HG02981 (cell line): ENCODE measurements around the gene TBL1X.
"Not testable (repeated sequence)": the region's sequence is repeated elsewhere in the genome, so short reads cannot be mapped to it uniquely, and the experiment has no call there.

Experiments used
- ATAC-seq: cut with Tn5 transposase; IDR thresholded peaks from one replicate; pipeline ENCODE4 v1.9.1; 2021; ENCODE audit warnings: mild to moderate bottlenecking, moderate library complexity; ENCODE audit not compliant: unreplicated experiment

Gene TBL1X

GRCh38 chrX:9745417-9746115 is 280.7 kb downstream of the TBL1X start:
- ATAC-seq: no peak

GRCh38 chrX:9746148-9746888 is 281.5 kb downstream of the TBL1X start:
- ATAC-seq: no peak

- ATAC-seq: no peak
These were observed 282.8 kb downstream of the TBL1X start for GRCh38 chrX:9747644-9748043.

- no peak for ATAC-seq
These were observed 284.4 kb downstream of the TBL1X start for GRCh38 chrX:9749146-9749692.

- no peak for ATAC-seq
These were observed 292.5 kb downstream of the TBL1X start for GRCh38 chrX:9757366-9757765.

GRCh38 chrX:9758021-9758638 is 293.3 kb downstream of the TBL1X start:
- no peak for ATAC-seq

- no peak for ATAC-seq
These were observed 294.5 kb downstream of the TBL1X start for GRCh38 chrX:9759337-9759736.

- no peak for ATAC-seq
These were observed 300.3 kb downstream of the TBL1X start for GRCh38 chrX:9765072-9765736.

GRCh38 chrX:9765737-9766097 is 300.9 kb downstream of the TBL1X start, which contains the start of gene GPR143:
GPR143 (minus strand) TSS chrX:9765847; CDS start chrX:9765817, 30 bp downstream.
- ATAC-seq: no peak

GRCh38 chrX:9767375-9767774 is 302.5 kb downstream of the TBL1X start:
- ATAC-seq: no peak

GRCh38 chrX:9768321-9768839 is 303.5 kb downstream of the TBL1X start:
- ATAC-seq: not testable (repeated sequence)

GRCh38 chrX:9770319-9770718 is 305.5 kb downstream of the TBL1X start:
- no peak for ATAC-seq

- ATAC-seq: no peak
These were observed 308.1 kb downstream of the TBL1X start for GRCh38 chrX:9772943-9773342.

- no peak for ATAC-seq
These were observed 311.1 kb downstream of the TBL1X start for GRCh38 chrX:9775930-9776329.

- ATAC-seq: no peak
These were observed 317.1 kb downstream of the TBL1X start for GRCh38 chrX:9781941-9782340.

- ATAC-seq: no peak
These were observed 319.5 kb downstream of the TBL1X start for GRCh38 chrX:9784332-9784731.

GRCh38 chrX:9785254-9785943 is 320.5 kb downstream of the TBL1X start:
- no peak for ATAC-seq

GRCh38 chrX:9785944-9786797 is 321.3 kb downstream of the TBL1X start, which contains the start of gene SHROOM2:
SHROOM2 (plus strand) TSS chrX:9786429; CDS start chrX:9786546, 117 bp downstream.
- ATAC-seq: no peak
